HG03066 (cell line): ENCODE measurements around the gene PRR18.

Experiments used
- ATAC-seq: cut with Tn5 transposase; IDR thresholded peaks from one replicate; pipeline ENCODE4 v1.9.1; 2021; ENCODE audit warnings: low read depth; ENCODE audit not compliant: unreplicated experiment

Gene PRR18

DNA sequence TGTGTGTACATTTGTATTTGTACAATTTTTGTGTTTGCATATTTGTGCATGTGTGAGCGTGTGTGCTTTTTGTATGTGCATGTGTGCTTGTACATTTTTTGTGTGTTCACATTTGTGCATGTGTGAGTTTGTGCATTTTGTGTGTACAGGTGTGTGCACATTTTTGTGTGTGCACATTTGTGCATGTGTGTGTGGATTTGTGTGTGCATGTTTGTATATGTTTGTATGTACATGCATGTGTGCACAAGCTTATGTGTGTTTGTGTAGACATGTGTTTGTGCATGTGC, 28.9 kb downstream of the PRR18 start:
- ATAC-seq = no peak

DNA sequence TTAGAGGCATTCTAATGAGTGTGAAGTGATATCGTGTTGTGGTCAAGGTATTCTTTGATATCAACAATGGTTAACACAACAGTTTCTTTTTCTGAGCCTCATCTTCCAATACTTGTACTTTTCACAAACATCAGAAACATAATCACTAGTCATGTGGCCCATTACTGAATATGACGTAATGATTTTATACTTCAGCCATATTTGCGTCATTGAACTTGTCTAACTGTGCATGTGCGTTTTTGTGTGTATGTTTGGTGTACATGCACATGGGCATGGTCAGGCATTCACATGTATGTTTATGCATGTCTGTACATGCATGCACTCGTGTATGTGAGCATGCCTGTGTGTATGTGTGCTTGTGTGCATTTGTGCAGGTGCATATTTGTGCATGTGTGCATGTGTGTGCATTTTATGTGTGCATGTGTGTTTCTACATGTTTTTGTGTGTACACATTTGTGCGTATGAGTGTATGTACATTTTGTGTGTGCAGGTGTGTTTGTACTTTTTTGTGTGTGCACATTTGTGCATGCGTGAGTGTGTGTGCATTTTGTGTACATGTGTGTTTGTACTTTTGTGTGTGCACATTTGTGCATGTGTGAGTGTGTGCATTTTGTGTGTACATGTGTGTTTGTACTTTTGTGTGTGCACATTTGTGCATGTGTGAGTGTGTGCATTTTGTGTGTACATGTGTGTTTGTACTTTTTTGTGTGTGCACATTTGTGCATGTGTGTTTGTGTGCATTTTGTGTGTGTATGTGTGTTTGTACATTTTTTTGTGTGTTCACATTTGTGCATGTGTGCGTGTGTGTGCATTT, 29.4 kb downstream of the PRR18 start:
- no peak for ATAC-seq

DNA sequence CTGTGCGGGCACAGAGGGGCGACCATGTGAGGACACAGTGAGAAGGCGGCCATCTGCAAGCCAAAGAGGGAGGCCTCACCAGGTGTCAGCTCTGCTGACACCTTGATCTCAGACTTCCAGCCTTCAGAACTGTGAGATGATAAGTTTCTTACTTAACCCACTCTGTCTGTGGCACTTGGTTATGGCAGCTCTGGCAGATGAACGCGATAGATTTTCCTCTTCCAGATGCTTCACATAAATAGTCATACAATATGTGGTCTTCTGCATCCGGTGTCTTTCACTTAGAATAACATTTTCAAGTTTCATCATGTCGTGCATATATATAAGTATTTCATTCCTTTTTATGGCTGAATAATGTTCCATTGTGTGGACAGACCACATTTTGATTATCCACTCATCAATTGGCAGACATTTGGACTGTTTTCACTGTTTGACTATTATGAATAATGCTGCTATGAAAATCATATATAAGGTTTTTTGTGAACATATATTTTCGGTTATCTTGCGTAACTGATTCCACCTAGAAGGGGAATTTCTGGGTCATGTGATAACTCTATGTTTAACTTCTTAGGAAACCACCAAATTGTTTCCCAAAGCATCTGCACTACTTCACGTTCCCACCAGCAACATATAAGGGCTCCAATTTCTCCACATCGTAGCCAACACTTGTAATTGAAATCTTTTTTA, 30.2 kb downstream of the PRR18 start:
- ATAC-seq = no peak

DNA sequence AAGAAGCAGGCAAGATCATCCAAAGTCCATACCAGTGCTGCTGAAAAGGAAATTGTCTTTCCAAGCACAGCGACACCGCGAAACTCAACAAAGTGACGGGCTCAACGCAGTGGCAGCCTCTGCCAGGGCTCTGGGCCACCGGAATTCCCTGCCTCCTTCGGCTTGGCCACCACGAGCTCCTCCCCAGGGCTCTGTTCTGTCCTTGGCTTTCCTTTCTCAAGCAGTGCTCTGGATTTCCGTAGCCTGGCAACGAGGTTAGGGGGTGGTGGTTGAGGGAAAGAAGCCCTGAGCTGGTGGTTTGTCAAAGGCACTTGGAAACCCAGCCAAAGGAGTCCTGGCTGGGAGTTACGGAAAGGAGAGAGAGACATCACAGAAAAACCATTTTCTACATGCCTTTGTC, 31.2 kb downstream of the PRR18 start:
- ATAC-seq = no peak

DNA sequence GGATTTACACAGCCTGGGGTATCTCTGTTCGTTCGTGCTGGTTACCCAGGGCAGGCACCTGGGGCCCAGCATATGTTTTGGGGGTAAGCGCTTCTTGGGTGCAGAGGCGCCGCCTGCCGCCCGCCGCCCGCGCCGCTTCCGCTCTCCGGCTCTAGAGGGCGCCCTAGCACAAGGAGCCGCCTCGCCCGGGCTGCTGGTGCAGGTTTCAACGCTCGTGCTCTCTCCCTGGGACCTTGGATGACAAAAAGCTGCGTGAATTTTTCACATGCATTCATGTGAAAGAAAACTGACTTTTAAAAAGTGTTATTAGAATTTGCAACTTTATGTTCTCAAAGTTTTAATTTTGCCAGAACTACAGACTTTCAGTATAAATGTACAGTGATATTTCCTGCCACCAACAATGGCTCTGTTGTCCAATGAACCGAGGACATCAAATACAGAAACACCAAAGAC, 32.5 kb downstream of the PRR18 start:
- ATAC-seq = peak; percentile 77

DNA sequence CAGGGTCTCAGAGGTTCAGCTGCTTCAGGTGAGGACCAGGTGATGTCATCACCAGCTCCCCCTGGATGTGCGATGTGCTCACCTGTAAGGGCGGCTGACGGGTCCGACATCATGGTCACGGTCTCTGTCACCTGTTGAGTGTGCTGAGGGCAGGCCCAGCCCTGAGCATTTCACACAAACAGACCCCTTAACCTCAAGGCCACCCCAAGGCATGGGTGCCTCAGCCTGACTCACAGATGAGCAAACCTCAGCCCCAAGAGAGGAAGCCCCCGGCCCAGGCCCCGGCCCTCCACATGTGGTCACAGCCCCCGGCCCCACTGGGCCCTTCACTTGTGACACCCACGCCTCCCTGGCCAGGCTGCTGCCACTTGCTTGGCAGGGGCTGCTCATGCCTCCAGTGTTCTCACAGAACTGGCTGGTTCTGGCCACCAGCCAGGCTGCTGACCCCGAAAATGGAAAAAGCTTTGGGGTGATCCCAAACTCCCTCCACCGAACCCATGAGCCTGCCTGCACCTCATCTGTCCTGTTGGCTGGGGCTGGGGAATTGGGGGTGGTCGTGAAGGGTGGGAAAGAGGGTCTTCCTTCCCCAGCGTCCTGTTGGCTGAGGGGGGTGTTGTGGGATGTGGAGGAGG, 33.3 kb downstream of the PRR18 start:
- no peak for ATAC-seq

DNA sequence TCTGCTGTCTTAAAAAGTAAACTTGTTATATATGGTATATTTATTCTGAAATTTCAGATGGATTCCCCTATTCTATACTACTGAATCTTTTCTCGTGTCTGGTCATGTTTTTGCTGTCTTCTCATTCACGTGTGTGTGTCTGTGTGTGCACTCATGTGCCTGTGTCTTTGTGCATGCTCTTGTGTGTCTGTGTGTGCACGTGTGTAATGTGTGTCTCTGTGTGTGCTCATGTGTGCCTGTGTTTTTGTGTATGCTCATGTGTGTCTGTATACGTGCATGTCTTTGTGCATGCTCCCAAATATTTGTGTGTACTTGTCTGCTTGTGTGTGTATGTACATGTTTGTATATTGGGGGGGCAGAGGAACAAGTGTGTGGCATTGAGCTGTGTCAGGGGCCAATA, 34.0 kb downstream of the PRR18 start:
- ATAC-seq = no peak

DNA sequence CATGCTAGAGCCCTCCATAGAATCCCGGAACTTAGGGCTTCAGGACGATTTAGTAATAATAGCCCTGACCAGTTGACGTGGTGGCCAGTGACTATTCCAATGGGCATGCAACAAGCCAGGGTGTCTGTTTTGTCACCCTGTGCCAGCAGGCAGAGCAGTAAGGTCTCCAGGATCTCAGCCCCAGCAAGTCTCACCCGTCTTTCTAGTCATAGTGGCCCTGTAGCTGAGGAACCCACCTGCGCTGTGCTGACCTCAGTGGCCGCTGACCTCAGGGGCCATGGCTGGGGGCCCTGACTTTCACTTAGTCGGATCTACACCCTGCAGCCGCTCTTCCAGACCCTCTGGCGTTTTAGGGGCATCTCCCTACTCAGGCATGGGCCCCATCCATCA, 36.8 kb downstream of the PRR18 start:
- ATAC-seq = no peak

DNA sequence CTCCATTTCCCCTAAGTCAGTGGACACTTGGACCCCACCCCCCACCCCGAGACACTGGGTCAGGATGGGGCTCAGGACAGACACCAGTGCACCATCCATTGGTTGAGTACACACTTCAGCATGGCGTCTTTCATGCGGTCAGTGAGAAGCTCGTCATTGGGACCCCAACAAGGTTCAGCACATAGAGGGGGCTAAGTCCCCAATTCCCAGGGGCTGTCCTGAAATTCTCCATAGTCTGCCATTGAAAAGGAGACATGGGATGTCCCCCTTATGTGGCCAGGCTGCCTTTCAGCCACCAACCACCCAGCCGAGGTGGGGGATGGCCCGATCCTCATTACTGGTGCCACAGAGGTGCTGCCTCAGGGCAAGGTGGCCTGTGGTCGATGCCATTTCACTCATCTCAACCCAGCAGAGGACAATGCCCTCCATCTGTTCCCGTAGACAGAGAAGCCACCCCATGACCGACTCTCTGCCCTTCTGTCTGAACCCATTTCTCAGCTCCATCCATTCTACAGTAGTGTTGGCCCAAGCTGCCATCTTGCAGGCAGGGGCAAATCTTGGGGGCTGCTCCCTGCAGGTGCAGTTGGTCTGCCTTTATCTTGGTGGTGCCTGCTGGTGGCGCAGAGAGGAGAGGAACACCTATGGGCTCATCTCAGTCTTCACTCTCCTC, 37.4 kb downstream of the PRR18 start:
- ATAC-seq = no peak

DNA sequence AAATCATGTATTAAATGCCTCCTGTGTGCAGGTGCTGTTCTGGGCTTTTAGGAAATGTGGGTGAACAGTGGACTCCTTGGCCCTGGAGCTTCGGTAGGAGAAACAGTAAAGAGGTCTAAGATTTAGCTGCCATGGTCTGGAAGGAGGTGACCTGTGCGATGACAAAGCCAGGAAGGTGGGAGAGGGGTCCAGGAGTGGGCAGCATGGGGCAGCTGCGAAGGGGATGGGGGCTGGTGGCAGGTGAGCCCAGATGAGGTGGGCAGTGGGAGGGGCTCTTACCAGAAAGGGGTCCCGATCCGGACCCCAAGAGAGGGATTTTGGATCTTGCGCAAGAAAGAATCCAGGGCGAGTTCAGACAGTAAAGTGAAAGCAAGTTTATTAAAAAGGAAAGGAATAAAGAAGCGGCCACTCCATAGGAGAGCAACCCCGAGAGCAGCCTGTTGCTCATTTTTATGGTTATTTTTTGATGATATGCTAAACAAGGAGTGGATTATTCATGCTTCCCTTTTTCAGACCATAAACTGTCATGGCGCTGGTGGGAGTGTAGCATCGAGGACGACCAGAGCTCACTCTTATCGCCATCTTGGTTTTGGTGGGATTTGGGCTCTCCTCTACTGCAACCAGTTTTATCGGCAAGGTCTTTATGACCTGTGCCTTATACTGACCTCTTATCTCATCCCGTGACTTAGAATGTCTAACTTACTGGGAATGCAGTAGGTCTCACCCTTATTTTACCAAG, 38.7 kb downstream of the PRR18 start:
- no peak for ATAC-seq

DNA sequence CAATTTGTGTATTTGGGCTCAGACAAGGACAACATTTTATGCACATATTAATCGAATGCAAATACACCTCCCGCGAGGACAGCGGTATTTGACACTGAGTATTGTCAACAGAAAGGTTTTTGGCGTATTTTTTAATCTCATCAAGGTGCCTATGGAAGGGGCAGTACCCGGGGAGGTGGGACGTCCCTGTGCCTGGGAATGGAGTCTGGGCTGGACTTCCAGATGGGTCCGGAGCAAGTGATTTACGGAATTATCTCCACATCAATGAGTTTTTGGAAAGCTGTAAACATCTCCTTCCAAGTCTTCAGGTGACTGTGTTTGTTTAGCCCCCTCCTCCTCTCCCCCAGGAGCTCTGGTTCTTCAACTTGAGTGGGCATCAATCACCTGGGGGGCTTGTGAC, 39.8 kb downstream of the PRR18 start:
- no peak for ATAC-seq

DNA sequence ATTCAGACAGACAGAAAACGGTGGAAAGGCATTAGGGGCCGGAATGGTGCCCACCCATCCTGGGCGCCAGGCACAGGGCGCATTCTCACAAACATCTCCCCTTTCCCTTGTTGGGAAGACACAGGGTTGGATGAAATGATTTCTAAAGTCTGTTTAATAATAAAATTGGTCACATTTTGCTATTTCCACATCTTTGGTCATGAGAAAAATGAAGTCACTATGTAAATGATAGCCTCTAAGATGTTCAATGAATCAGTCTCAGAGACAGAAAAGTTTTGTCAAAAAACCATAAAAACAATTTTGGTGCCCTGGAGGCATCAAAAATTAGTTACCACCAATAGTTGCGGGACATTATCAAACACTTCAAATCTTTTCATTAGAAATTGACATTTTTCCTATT, 40.7 kb downstream of the PRR18 start:
- no peak for ATAC-seq

DNA sequence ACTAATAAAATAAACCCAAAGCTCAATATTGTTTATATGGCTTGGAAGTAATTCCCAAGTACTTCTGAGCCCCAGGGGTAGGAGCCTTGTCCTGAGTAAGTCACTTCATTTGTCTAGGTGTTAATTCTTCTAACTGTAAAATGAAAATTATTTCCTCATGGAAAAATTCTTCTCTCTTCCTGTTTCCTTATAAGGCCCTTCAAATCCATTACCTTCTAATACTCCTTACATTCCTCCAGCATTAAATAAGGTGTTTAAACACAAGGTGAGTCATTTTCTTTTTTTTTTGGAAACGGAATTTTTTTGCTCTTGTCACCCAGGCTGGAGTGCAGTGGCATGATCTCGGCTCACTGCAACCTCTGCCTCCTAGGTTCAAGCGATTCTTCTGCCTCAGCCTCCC, 41.9 kb downstream of the PRR18 start:
- no peak for ATAC-seq

DNA sequence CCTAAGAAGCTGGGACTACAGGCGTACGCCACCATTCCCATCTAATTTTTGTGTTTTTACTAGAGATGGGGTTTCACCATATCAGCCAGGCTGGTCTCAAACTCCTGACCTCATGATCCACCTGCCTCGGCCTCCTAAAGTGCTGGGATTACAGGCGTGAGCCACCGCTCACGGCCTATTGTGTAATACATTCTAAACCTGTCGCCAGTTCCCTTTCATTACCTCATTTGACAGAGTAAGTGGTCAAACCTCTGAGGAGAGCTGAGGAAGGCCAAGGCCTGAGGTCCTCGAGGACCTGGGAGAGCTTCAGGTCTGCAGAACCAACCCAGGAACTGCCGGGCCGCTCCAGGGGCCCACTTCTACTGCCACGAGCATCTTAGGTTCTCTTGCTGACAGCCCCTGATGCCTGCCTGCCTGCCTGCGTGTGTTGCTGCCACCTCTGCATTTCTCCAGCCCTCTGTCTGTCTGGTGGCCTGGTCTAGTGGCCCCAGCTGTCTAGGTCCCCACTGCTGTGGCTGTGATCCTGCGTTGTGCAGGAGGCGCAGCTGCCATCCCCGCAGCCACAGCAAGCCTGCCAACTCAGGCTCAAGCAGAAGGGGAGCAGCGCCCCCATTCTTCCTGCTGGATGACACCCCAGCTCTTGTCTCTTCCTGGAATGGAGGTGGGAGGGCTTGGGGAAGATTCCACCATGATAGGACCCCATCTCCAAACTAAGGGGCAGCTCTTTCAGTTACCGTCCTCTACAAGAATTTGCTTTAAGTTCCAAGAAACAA, 45.3 kb downstream of the PRR18 start:
- no peak for ATAC-seq

DNA sequence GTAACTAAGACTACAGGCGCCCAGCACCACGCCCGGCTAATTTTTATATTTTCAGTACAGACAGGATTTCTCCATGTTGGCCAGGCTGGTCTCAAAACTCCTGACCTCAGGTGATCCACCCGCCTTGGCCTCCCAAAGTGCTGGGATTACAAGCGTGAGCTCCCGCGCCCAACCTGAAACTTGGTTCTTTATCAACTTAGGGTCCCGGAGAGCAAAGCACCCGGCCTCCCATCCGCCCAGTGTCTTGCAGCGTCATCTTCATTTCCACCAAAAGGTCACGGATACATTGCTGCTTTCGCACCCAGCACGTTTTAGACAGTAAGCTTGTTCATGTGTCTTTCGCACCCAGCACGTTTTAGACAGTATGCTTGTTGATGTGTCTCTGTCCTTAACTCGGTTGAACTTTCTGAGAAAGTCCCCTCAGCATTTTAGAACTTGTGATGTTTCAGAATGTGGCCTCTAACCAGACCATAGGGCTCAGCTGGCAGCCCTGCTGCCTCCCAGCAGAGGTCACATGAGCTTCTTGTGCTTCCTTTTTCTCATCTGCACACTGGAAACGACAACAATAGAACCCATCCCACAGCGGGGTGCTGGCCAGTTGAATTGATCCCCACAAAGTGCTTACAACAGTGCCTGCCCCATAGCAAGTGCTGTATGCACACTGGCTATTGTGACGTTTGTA, 48.8 kb downstream of the PRR18 start:
- ATAC-seq = no peak

DNA sequence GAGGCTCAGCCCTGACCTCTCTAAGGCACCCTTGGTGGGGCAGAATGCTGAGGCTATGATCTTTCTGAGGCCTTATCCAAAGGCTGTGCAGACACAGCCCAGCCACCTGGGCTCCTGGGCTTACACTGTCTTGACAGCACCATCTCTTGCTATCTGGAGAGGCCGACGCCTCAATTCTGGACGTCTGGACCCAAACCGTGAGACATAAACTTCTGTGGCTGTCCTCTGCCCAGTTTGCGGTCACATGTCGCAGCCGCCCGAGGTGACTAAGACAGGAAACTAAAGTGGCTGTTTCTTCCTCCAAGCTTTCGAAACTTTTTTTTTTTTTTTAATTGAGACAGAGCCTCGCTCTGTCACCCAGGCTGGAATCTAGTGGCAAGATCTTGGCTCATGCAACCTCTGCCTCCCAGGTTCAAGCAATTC, 49.3 kb downstream of the PRR18 start:
- ATAC-seq = peak; percentile 65

DNA sequence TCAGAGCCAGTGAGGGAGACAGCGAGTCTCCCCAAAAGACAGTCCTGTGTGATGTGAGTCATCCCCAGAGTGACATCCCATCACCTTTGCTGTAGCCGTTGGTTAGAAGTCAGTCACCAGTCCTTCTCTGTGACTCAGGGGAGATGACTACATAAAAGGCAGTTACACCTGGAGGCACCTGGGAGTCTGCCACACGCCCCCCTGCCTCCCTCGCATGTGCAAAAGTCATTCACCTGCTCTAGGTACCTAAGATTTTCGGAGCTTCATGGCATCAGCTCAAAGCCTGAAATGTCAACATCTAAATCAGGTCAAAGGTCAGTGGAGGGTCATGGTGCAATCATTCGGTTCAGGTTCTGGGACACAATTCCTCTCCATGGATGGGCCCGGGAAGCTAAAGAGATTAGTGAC, 50.3 kb downstream of the PRR18 start:
- ATAC-seq = no peak
